ENCODE results near the gene PRKCZ.

PRKCZ gene

GRCh38 chr1:2070016-2070415 is 19.8 kb downstream of the PRKCZ start:
- DNase-seq = no peak

GRCh38 chr1:2070800-2071530 is 20.8 kb downstream of the PRKCZ start:
- no peak for DNase-seq

- DNase-seq = no peak
Observed at GRCh38 chr1:2072109-2072806, 22.0 kb downstream of the PRKCZ start.

GRCh38 chr1:2072891-2073290 is 22.7 kb downstream of the PRKCZ start:
- no peak for DNase-seq

GRCh38 chr1:2073382-2074230 is 23.4 kb downstream of the PRKCZ start:
- no peak for DNase-seq

- no peak for DNase-seq
Observed at GRCh38 chr1:2074396-2074795, 24.2 kb downstream of the PRKCZ start.

- DNase-seq = no peak
Observed at GRCh38 chr1:2074944-2075740, 24.9 kb downstream of the PRKCZ start.

GRCh38 chr1:2076826-2077225 is 26.6 kb downstream of the PRKCZ start:
- DNase-seq = no peak

GRCh38 chr1:2078170-2078569 is 28.0 kb downstream of the PRKCZ start:
- DNase-seq = no peak

GRCh38 chr1:2079396-2080085 is 29.3 kb downstream of the PRKCZ start:
- DNase-seq = no peak

GRCh38 chr1:2080140-2080539 is 29.9 kb downstream of the PRKCZ start:
- DNase-seq = no peak

GRCh38 chr1:2080884-2081283 is 30.7 kb downstream of the PRKCZ start:
- DNase-seq = no peak

- DNase-seq = no peak
Observed at GRCh38 chr1:2081326-2081885, 31.2 kb downstream of the PRKCZ start.

- no peak for DNase-seq
Observed at GRCh38 chr1:2082064-2082463, 31.9 kb downstream of the PRKCZ start.

GRCh38 chr1:2083666-2084065 is 33.5 kb downstream of the PRKCZ start:
- DNase-seq = no peak

- DNase-seq = no peak
Observed at GRCh38 chr1:2084306-2084705, 34.1 kb downstream of the PRKCZ start.

- no peak for DNase-seq
Observed at GRCh38 chr1:2085080-2085479, 34.9 kb downstream of the PRKCZ start.

- no peak for DNase-seq
Observed at GRCh38 chr1:2086446-2087078, 36.4 kb downstream of the PRKCZ start.

- no peak for DNase-seq
Observed at GRCh38 chr1:2087766-2088165, 37.6 kb downstream of the PRKCZ start.

GRCh38 chr1:2088458-2088857 is 38.2 kb downstream of the PRKCZ start:
- DNase-seq = no peak

- DNase-seq = no peak
Observed at GRCh38 chr1:2089051-2089450, 38.8 kb downstream of the PRKCZ start.

Data from activated CD4-positive, alpha-beta T cell treated with anti-CD3 and anti-CD28 coated beads for 48 hours (primary cell).